ENCODE data around the gene ZNF554. TPM values are rescaled to one million over a fixed set of nuclear protein-coding genes. Genes with fewer than 3 reads are reported as not detected.

ZNF554 gene
- total RNA-seq, 1 donor from 2014 or later: 1.1 TPM

- Histone ChIP-seq H3K4me1 (no peaks in the 10 kb centered on the region), H3K27ac (no peak overlapping the region), H3K4me3 (no peak overlapping the region), H3K36me3 (peaks cover 22 to 24% of the 10 kb centered on the region in 2 donors), H3K27me3 (no peaks in the 10 kb centered on the region), H3K9me3 (no peaks in the 10 kb centered on the region)
- intact Hi-C loops (cut with DNase I): no loop called here
- no peak for DNase-seq (ENCODE audit: low spot score in 2 of 2)
- TF ChIP-seq CTCF (IDR thresholded peaks at IDR 0.05): no peak
Observed at GRCh38 chr19:2793126-2793525, 26.5 kb upstream of the ZNF554 start.

- no peaks in the 10 kb centered on the region for H3K4me1 ChIP-seq
- no peaks in the 10 kb centered on the region for H3K9me3 ChIP-seq
- no peak overlapping the region for H3K27ac ChIP-seq
- intact Hi-C loops (cut with DNase I): no loop called here
- peaks cover 22 to 28% of the 10 kb centered on the region in 2 donors for H3K36me3 ChIP-seq
- H3K27me3 ChIP-seq: no peaks in the 10 kb centered on the region
- no peak for DNase-seq (ENCODE audit: low spot score in 2 of 2)
- no peak overlapping the region for H3K4me3 ChIP-seq
- TF ChIP-seq CTCF (IDR thresholded peaks at IDR 0.05): no peak
Observed at GRCh38 chr19:2793577-2793976, 26.1 kb upstream of the ZNF554 start.

GRCh38 chr19:2795827-2796658, 23.6 kb upstream of the ZNF554 start:
- H3K27ac ChIP-seq: no peak overlapping the region

GRCh38 chr19:2796659-2797266, 22.9 kb upstream of the ZNF554 start:
- no peak for DNase-seq (ENCODE audit: low spot score in 2 of 2)
- H3K36me3 ChIP-seq: peaks cover 24 to 36% of the 10 kb centered on the region in 2 donors
- H3K27me3 ChIP-seq: no peaks in the 10 kb centered on the region
- no peaks in the 10 kb centered on the region for H3K4me1 ChIP-seq
- H3K4me3 ChIP-seq: no peak overlapping the region
- no peak for TF ChIP-seq CTCF (IDR thresholded peaks at IDR 0.05)
- H3K9me3 ChIP-seq: no peaks in the 10 kb centered on the region
- no peak overlapping the region for H3K27ac ChIP-seq
- intact Hi-C loops (cut with DNase I): no loop called here

More at GRCh38 chr19:2795827-2796658, 23.6 kb upstream of the ZNF554 start:
- intact Hi-C loops (cut with DNase I): no loop called here
- Histone ChIP-seq H3K4me1 (no peaks in the 10 kb centered on the region), H3K27me3 (no peaks in the 10 kb centered on the region), H3K4me3 (no peak overlapping the region), H3K9me3 (no peaks in the 10 kb centered on the region), H3K36me3 (peaks cover 31% of the 10 kb centered on the region in 2 donors)
- TF ChIP-seq CTCF (IDR thresholded peaks at IDR 0.05): no peak
- no peak for DNase-seq (ENCODE audit: low spot score in 2 of 2)

- Histone ChIP-seq H3K27ac (no peak overlapping the region), H3K4me3 (no peak overlapping the region), H3K27me3 (no peaks in the 10 kb centered on the region), H3K9me3 (no peaks in the 10 kb centered on the region), H3K4me1 (no peaks in the 10 kb centered on the region), H3K36me3 (peaks cover 24 to 36% of the 10 kb centered on the region in 2 donors)
- TF ChIP-seq CTCF (IDR thresholded peaks at IDR 0.05): no peak
- DNase-seq (ENCODE audit: low spot score in 2 of 2): no peak
- intact Hi-C loops (cut with DNase I): no loop called here
Observed at GRCh38 chr19:2797280-2797679, 22.4 kb upstream of the ZNF554 start.
